DMS153 treated with DMSO at 0.1 percent for 48 hours (cell line): ENCODE data around the gene PRDM2.
"Not testable (repeated sequence)": the region's sequence is repeated elsewhere in the genome, so short reads cannot be mapped to it uniquely, and the experiment has no call there.

ENCODE experiments used
- DNase-seq: peaks from one replicate; lab custom pipeline; 2025; ENCODE audit not compliant: unreplicated experiment; lab: John Stamatoyannopoulos, UW

PRDM2 gene

GRCh38 chr1:13697738-13698137 is 2.2 kb upstream of the PRDM2 start:
- DNase-seq: no peak

- no peak for DNase-seq
Observed at GRCh38 chr1:13699510-13699909, 478 bp upstream of the PRDM2 start.

GRCh38 chr1:13700521-13701270 is 708 bp downstream of the PRDM2 start:
- DNase-seq: peak; percentile 7

GRCh38 chr1:13701271-13701640 is 1.3 kb downstream of the PRDM2 start:
- no peak for DNase-seq

GRCh38 chr1:13702425-13703127 is 2.6 kb downstream of the PRDM2 start:
- no peak for DNase-seq

- DNase-seq: no peak
Observed at GRCh38 chr1:13703128-13703513, 3.1 kb downstream of the PRDM2 start.

- no peak for DNase-seq
Observed at GRCh38 chr1:13703558-13704490, 3.8 kb downstream of the PRDM2 start.

GRCh38 chr1:13706046-13706445 is 6.1 kb downstream of the PRDM2 start:
- DNase-seq: no peak

- DNase-seq: no peak
Observed at GRCh38 chr1:13707164-13707563, 7.2 kb downstream of the PRDM2 start.

- no peak for DNase-seq
Observed at GRCh38 chr1:13708380-13708982, 8.5 kb downstream of the PRDM2 start.

- no peak for DNase-seq
Observed at GRCh38 chr1:13710086-13710485, 10.1 kb downstream of the PRDM2 start.

- DNase-seq: no peak
Observed at GRCh38 chr1:13714851-13715250, 14.9 kb downstream of the PRDM2 start.

GRCh38 chr1:13715616-13716287 is 15.8 kb downstream of the PRDM2 start:
- DNase-seq: not testable (repeated sequence)

- DNase-seq: no peak
Observed at GRCh38 chr1:13722808-13723360, 22.9 kb downstream of the PRDM2 start.

- DNase-seq: no peak
Observed at GRCh38 chr1:13723810-13724209, 23.8 kb downstream of the PRDM2 start.

GRCh38 chr1:13725714-13726175 is 25.8 kb downstream of the PRDM2 start:
- DNase-seq: no peak

- DNase-seq: no peak
Observed at GRCh38 chr1:13728091-13728715, 28.2 kb downstream of the PRDM2 start.

GRCh38 chr1:13730291-13730690 is 30.3 kb downstream of the PRDM2 start:
- no peak for DNase-seq

GRCh38 chr1:13730751-13731482 is 30.9 kb downstream of the PRDM2 start:
- no peak for DNase-seq
